Measurements from ENCODE around the gene WTIP. TPM values are rescaled to one million over a fixed set of nuclear protein-coding genes. Genes with fewer than 3 reads are reported as not detected.

WTIP gene
- total and polyA plus RNA-seq, 2 of the 13 experiments (the other 11 are each of a cell fraction or from before 2014, with no cell fraction given) = 15.0 to 18.1 TPM

- ChIA-PET CTCF (ENCODE audit: low intra/inter-chr PET ratio, low total read pairs) (no interaction called here), POLR2A (no interaction called here)
- Histone ChIP-seq H3K4me1 (ENCODE audit: insufficient read depth, low read length) (peaks cover 24% of the 10 kb centered on the region), H3K4me3 (replicated peaks in 1 of 3; ENCODE audit: insufficient read depth in 1 of 3, low read depth in 2 of 3, low read length in 3 of 3) (no peak overlapping the region), H3K36me3 (replicated peaks in 1 of 2; ENCODE audit: control insufficient read depth in 1 of 2, insufficient read depth in 2 of 2, low read length in 2 of 2) (no peaks in the 10 kb centered on the region), H3K27ac (ENCODE audit: extremely low read length, insufficient read depth, low read length) (no peak overlapping the region), H3K4me2 (ENCODE audit: low read depth, low read length) (no peak overlapping the region), H3K27me3 (ENCODE audit: control insufficient read depth in 1 of 2, insufficient read depth in 2 of 2, low read length in 2 of 2) (peaks cover 0 to 2% of the 10 kb centered on the region in 2 experiments; a peak in 1 of 5 replicates), H3K79me2 (ENCODE audit: insufficient read depth, low read length) (no peaks in the 10 kb centered on the region), H3K9ac (ENCODE audit: insufficient read depth, low read depth, low read length) (no peak overlapping the region), H3K9me3 (ENCODE audit: low read length) (peaks cover 2% of the 10 kb centered on the region; the same call in 1 of the 2 replicates), H4K20me1 (ENCODE audit: insufficient read depth, low read length) (no peaks in the 10 kb centered on the region), H2AFZ (ENCODE audit: low read length) (no peak overlapping the region)
- no TSS peak for BruUV-seq (replicated peaks)
- DNase-seq (ENCODE audit: low spot score) (no peak), FAIRE-seq (no peak), ATAC-seq (no peak)
- intact Hi-C loops (cut with micrococcal nuclease; ENCODE audit: unreplicated experiment) = no loop called here
- 75% methylated on average over 8 of the region's 8 CpGs for WGBS (ENCODE audit: low lambda C conversion rate)
- in situ Hi-C loops (cut with HindIII; ENCODE audit: extremely low pct_ligation_motif_present, low pct_unique_long_range_greater_than_20kb) = loop anchor here (10.0 kb wide), 1 partner anchor 209 kb away; no protein-coding TSS in a partner anchor
- TF ChIP-seq FOSL1 (CRISPR knock-in tag; IDR thresholded peaks at IDR 0.05; ENCODE audit: borderline replicate concordance) (no peak), CSRNP1 (CRISPR knock-in tag; IDR thresholded peaks at IDR 0.05) (no peak), GATA4 (IDR thresholded peaks at IDR 0.05; ENCODE audit: borderline replicate concordance, low read depth) (no peak), ZNF672 (CRISPR knock-in tag; IDR thresholded peaks at IDR 0.05) (no peak), HOXA9 (CRISPR knock-in tag; IDR thresholded peaks at IDR 0.05; ENCODE audit: borderline replicate concordance) (no peak), TOPORS (CRISPR knock-in tag; IDR thresholded peaks at IDR 0.05) (no peak), TFDP1 (CRISPR knock-in tag; IDR thresholded peaks at IDR 0.05; ENCODE audit: borderline replicate concordance) (no peak), NFYB (CRISPR knock-in tag; IDR thresholded peaks at IDR 0.05) (no peak), AKNA (CRISPR knock-in tag; IDR thresholded peaks at IDR 0.05; ENCODE audit: borderline replicate concordance) (no peak), ZBTB49 (CRISPR knock-in tag; IDR thresholded peaks at IDR 0.05; ENCODE audit: borderline replicate concordance) (no peak), ZNF792 (CRISPR knock-in tag; IDR thresholded peaks at IDR 0.05) (no peak), PHB2 (IDR thresholded peaks at IDR 0.05; ENCODE audit: partially characterized antibody) (no peak), ZNF704 (CRISPR knock-in tag; IDR thresholded peaks at IDR 0.05; ENCODE audit: borderline replicate concordance) (no peak), PHF21A (CRISPR knock-in tag; IDR thresholded peaks at IDR 0.05) (no peak)
Observed at GRCh38 chr19:34506026-34506370, 24.4 kb downstream of the WTIP start.
